Immature natural killer cell (primary cell): ENCODE data around the gene CLEC4C. TPM values are rescaled to one million over a fixed set of nuclear protein-coding genes. Genes with fewer than 3 reads are reported as not detected.
"Not testable (repeated sequence)": the region's sequence is repeated elsewhere in the genome, so short reads cannot be mapped to it uniquely, and the experiment has no call there.

Experiments used
- DNase-seq, 3 donors: peaks; one replicate each; pipeline ENCODE4 v3.0.0; 2022; ENCODE audit warnings: mixed read lengths in 1 of 3
- H3K27ac Mint-ChIP-seq, 6 donors: one replicate each; pipeline ENCODE4 v1.8.0; 2020; ENCODE audit warnings: mixed read lengths in 6 of 6, mild to moderate bottlenecking in 5 of 6, inconsistent platforms in 4 of 6, moderate library complexity in 3 of 6
- H3K27me3 Mint-ChIP-seq, 3 donors: one replicate each; pipeline ENCODE4 v1.8.0; 2020 to 2021; ENCODE audit warnings: low read depth in 3 of 3, mild to moderate bottlenecking in 3 of 3, mixed read lengths in 3 of 3, moderate library complexity in 3 of 3, inconsistent platforms in 1 of 3
- H3K36me3 Mint-ChIP-seq, 3 donors: one replicate each; pipeline ENCODE4 v1.8.0; 2020; ENCODE audit warnings: mixed read lengths in 3 of 3, inconsistent platforms in 2 of 3, mild to moderate bottlenecking in 2 of 3
- H3K4me1 Mint-ChIP-seq, 2 donors: one replicate each; pipeline ENCODE4 v1.8.0; 2020; ENCODE audit warnings: inconsistent platforms in 2 of 2, mild to moderate bottlenecking in 2 of 2, mixed read lengths in 2 of 2, moderate library complexity in 1 of 2
- H3K4me3 Mint-ChIP-seq, 5 donors: one replicate each; pipeline ENCODE4 v1.8.0; 2020; ENCODE audit warnings: mild to moderate bottlenecking in 5 of 5, mixed read lengths in 5 of 5, inconsistent platforms in 3 of 5, moderate library complexity in 3 of 5
- H3K9me3 Mint-ChIP-seq, 6 donors: one replicate each; pipeline ENCODE4 v1.8.0; 2020; ENCODE audit warnings: mild to moderate bottlenecking in 6 of 6, mixed read lengths in 6 of 6, inconsistent platforms in 4 of 6, moderate library complexity in 3 of 6
- polyA plus RNA-seq, 3 donors: library from polyadenylated mRNA; unstranded; fragments of 300-500 nt; fragmentation: Illumina TruSeq; gene quantifications; one replicate each; pipeline ENCODE4 v1.2.3, GENCODE V29; 2021

The CLEC4C gene
- polyA plus RNA-seq, result 1 to 10 TPM in 1 of 3 donors, under 1 TPM in 2; 0.36 to 2.7 (median 0.72) TPM

GRCh38 chr12:7747246-7747645 lies at the start of gene CLEC4C:
Gene CLEC4C, minus strand, starts transcription at chr12:7747375. Its CDS starts 27 bp downstream, at chr12:7747348.
- H3K4me1 Mint-ChIP-seq, result peaks cover 12 to 13% of the 10 kb centered on the region in 2 donors
- H3K9me3 Mint-ChIP-seq, result peaks cover 0 to 3% (median 0%) of the 10 kb centered on the region in 6 donors
- H3K27me3 Mint-ChIP-seq, result peaks cover 0 to 2% (median 0%) of the 10 kb centered on the region in 3 donors
- peaks cover 0 to 8% (median 0%) of the 10 kb centered on the region in 3 donors for H3K36me3 Mint-ChIP-seq
- H3K4me3 Mint-ChIP-seq, result peak within 1 kb of the TSS in 1 of 5 donors; percentile 24
- no peak for DNase-seq
- H3K27ac Mint-ChIP-seq, result peak within 1 kb of the TSS in 1 of 6 donors; percentile 19

GRCh38 chr12:7793211-7793610 lies 46.0 kb upstream of the CLEC4C start:
- no peaks in the 10 kb centered on the region for H3K4me1 Mint-ChIP-seq
- no peaks in the 10 kb centered on the region for H3K36me3 Mint-ChIP-seq
- H3K9me3 Mint-ChIP-seq, result no peaks in the 10 kb centered on the region
- H3K4me3 Mint-ChIP-seq, result no peak overlapping the region
- peaks cover 0 to 3% (median 1%) of the 10 kb centered on the region in 3 donors for H3K27me3 Mint-ChIP-seq
- DNase-seq, result no peak
- no peak overlapping the region for H3K27ac Mint-ChIP-seq

GRCh38 chr12:7788884-7789528 lies 41.8 kb upstream of the CLEC4C start, which contains the start of gene NANOG:
Gene NANOG, plus strand, starts transcription at chr12:7789402. Its CDS starts 213 bp downstream, at chr12:7789615.
- H3K36me3 Mint-ChIP-seq, DNase-seq, H3K4me1 Mint-ChIP-seq, H3K9me3 Mint-ChIP-seq, H3K4me3 Mint-ChIP-seq, H3K27ac Mint-ChIP-seq: not testable (repeated sequence)
- H3K27me3 Mint-ChIP-seq, result peaks cover 0 to 12% (median 1%) of the 10 kb centered on the region in 3 donors

- Mint-ChIP-seq H3K4me3 (no peak overlapping the region), H3K36me3 (no peaks in the 10 kb centered on the region), H3K9me3 (no peaks in the 10 kb centered on the region), H3K27ac (no peak overlapping the region), H3K27me3 (peaks cover 0 to 12% (median 1%) of the 10 kb centered on the region in 3 donors), H3K4me1 (no peaks in the 10 kb centered on the region)
- DNase-seq, result no peak
Observed at GRCh38 chr12:7788294-7788660, 41.1 kb upstream of the CLEC4C start.

- no peak for DNase-seq
- no peak overlapping the region for H3K27ac Mint-ChIP-seq
- H3K27me3 Mint-ChIP-seq, result peaks cover 0 to 12% (median 1%) of the 10 kb centered on the region in 3 donors
- H3K9me3 Mint-ChIP-seq, result no peaks in the 10 kb centered on the region
- no peaks in the 10 kb centered on the region for H3K4me1 Mint-ChIP-seq
- no peaks in the 10 kb centered on the region for H3K36me3 Mint-ChIP-seq
- no peak overlapping the region for H3K4me3 Mint-ChIP-seq
Observed at GRCh38 chr12:7787574-7788293, 40.6 kb upstream of the CLEC4C start.

GRCh38 chr12:7784701-7785100 lies 37.5 kb upstream of the CLEC4C start:
- no peak for DNase-seq
- H3K9me3 Mint-ChIP-seq, result no peaks in the 10 kb centered on the region
- no peak overlapping the region for H3K4me3 Mint-ChIP-seq
- H3K27me3 Mint-ChIP-seq, result peaks cover 0 to 12% (median 0%) of the 10 kb centered on the region in 3 donors
- no peak overlapping the region for H3K27ac Mint-ChIP-seq
- no peaks in the 10 kb centered on the region for H3K4me1 Mint-ChIP-seq
- no peaks in the 10 kb centered on the region for H3K36me3 Mint-ChIP-seq

- DNase-seq, H3K4me3 Mint-ChIP-seq, H3K27ac Mint-ChIP-seq, H3K36me3 Mint-ChIP-seq, H3K4me1 Mint-ChIP-seq, H3K9me3 Mint-ChIP-seq: not testable (repeated sequence)
- H3K27me3 Mint-ChIP-seq, result peaks cover 0 to 12% (median 0%) of the 10 kb centered on the region in 3 donors
Observed at GRCh38 chr12:7783433-7783832, 36.3 kb upstream of the CLEC4C start.

- H3K27ac Mint-ChIP-seq, result no peak overlapping the region
- H3K27me3 Mint-ChIP-seq, result peaks cover 0 to 3% (median 2%) of the 10 kb centered on the region in 3 donors
- no peaks in the 10 kb centered on the region for H3K36me3 Mint-ChIP-seq
- H3K9me3 Mint-ChIP-seq, result no peaks in the 10 kb centered on the region
- no peaks in the 10 kb centered on the region for H3K4me1 Mint-ChIP-seq
- no peak for DNase-seq
- no peak overlapping the region for H3K4me3 Mint-ChIP-seq
Observed at GRCh38 chr12:7782055-7782454, 34.9 kb upstream of the CLEC4C start.

GRCh38 chr12:7781274-7781673 lies 34.1 kb upstream of the CLEC4C start:
- Mint-ChIP-seq H3K36me3 (no peaks in the 10 kb centered on the region), H3K4me1 (no peaks in the 10 kb centered on the region), H3K9me3 (no peaks in the 10 kb centered on the region), H3K27me3 (peaks cover 0 to 3% (median 2%) of the 10 kb centered on the region in 3 donors), H3K27ac (no peak overlapping the region), H3K4me3 (no peak overlapping the region)
- no peak for DNase-seq

GRCh38 chr12:7769999-7770398 lies 22.8 kb upstream of the CLEC4C start:
- DNase-seq, result no peak
- Mint-ChIP-seq H3K4me3 (no peak overlapping the region), H3K9me3 (no peaks in the 10 kb centered on the region), H3K36me3 (no peaks in the 10 kb centered on the region), H3K27me3 (peaks cover 0 to 5% (median 2%) of the 10 kb centered on the region in 3 donors), H3K4me1 (no peaks in the 10 kb centered on the region), H3K27ac (peak overlapping the region in 1 of 6 donors; percentile 62)

GRCh38 chr12:7758766-7759140 lies 11.6 kb upstream of the CLEC4C start:
- DNase-seq, result no peak
- H3K27me3 Mint-ChIP-seq, result peaks cover 2 to 8% (median 7%) of the 10 kb centered on the region in 3 donors
- no peak overlapping the region for H3K4me3 Mint-ChIP-seq
- peak overlapping the region in 1 of 6 donors; percentile 11 for H3K27ac Mint-ChIP-seq
- peaks cover 16% of the 10 kb centered on the region in 2 donors for H3K4me1 Mint-ChIP-seq
- no peaks in the 10 kb centered on the region for H3K36me3 Mint-ChIP-seq
- H3K9me3 Mint-ChIP-seq, result no peaks in the 10 kb centered on the region

- H3K4me3 Mint-ChIP-seq, result no peak overlapping the region
- H3K4me1 Mint-ChIP-seq, result peaks cover 29 to 32% of the 10 kb centered on the region in 2 donors
- no peak overlapping the region for H3K27ac Mint-ChIP-seq
- H3K27me3 Mint-ChIP-seq, result peaks cover 2 to 8% (median 7%) of the 10 kb centered on the region in 3 donors
- no peaks in the 10 kb centered on the region for H3K9me3 Mint-ChIP-seq
- no peaks in the 10 kb centered on the region for H3K36me3 Mint-ChIP-seq
- no peak for DNase-seq
Observed at GRCh38 chr12:7756993-7757392, 9.8 kb upstream of the CLEC4C start.

- Mint-ChIP-seq H3K4me1 (peaks cover 41 to 43% of the 10 kb centered on the region in 2 donors), H3K27ac (peak overlapping the region; percentile 75 to 90 (median 82)), H3K4me3 (peak overlapping the region; percentile 70 to 87 (median 78))
- peak; percentile 56 to 58 (median 57) for DNase-seq
- not testable (repeated sequence) for H3K27me3 Mint-ChIP-seq, H3K9me3 Mint-ChIP-seq, H3K36me3 Mint-ChIP-seq
Observed at GRCh38 chr12:7755668-7756067, 8.5 kb upstream of the CLEC4C start.
